Cardiac muscle cell (in vitro differentiated cells and primary cell): Measurements from ENCODE around the gene RAB40B. TPM values are rescaled to one million over a fixed set of nuclear protein-coding genes. Genes with fewer than 3 reads are reported as not detected.

ENCODE experiments used
- DNase-seq, 2 donors: peaks; one replicate each; pipeline versions ENCODE4 v3.0.0 to v3.0.0-alpha.2; 2010 to 2017; ENCODE audit warnings: low read depth in 1 of 2, low spot score in 1 of 2
- H3K27ac ChIP-seq: fragments of 200-600 bp; sonication (generic); 2 replicates; pipeline ENCODE4 v1.5.1; 2016
- H3K27me3 ChIP-seq: fragments of 200-600 bp; sonication (generic); 2 replicates; pipeline ENCODE4 v1.6.0; 2016; ENCODE audit warnings: control low read depth
- H3K36me3 ChIP-seq: fragments of 200-600 bp; sonication (generic); 2 replicates; pipeline ENCODE4 v1.5.1; 2016; ENCODE audit warnings: control low read depth
- H3K4me1 ChIP-seq: fragments of 200-600 bp; sonication (generic); 2 replicates; pipeline ENCODE4 v1.8.1; 2017; ENCODE audit warnings: low read depth, mild to moderate bottlenecking, mixed run types
- H3K4me3 ChIP-seq: fragments of 200-600 bp; sonication (generic); 2 replicates; pipeline ENCODE4 v1.5.1; 2016; ENCODE audit warnings: mild to moderate bottlenecking
- H3K9me3 ChIP-seq: fragments of 200-600 bp; sonication (generic); 2 replicates; pipeline ENCODE4 v1.5.1; 2017; ENCODE audit warnings: low read depth, mild to moderate bottlenecking, control low read depth
- polyA plus RNA-seq: library from polyadenylated mRNA; unstranded; fragments of >200 nt; fragmentation: Nextera tagmentation; extraction: Ambion mirVana; gene quantifications from 2 replicates; pipeline ENCODE4 v1.2.1, GENCODE V29; 2016
- total RNA-seq: library from RNA; depleted of rRNA; stranded (reverse); fragments of >200 nt; gene quantifications from 2 replicates; pipeline ENCODE4 v1.2.3, GENCODE V29; 2016
- TF ChIP-seq, protein P1 (sequence below): IDR thresholded peaks from 2 replicates; pipeline ENCODE4 v1.5.1; 2012; ENCODE audit warnings: low read depth, mild to moderate bottlenecking, low read length

Gene RAB40B
- total and polyA plus RNA-seq, 2 experiments from 2014 or later: 28.9 to 29.7 TPM

- Histone ChIP-seq H3K27ac (no peak overlapping the region), H3K27me3 (no peaks in the 10 kb centered on the region), H3K36me3 (no peaks in the 10 kb centered on the region), H3K4me1 (no peaks in the 10 kb centered on the region), H3K4me3 (no peak overlapping the region), H3K9me3 (no peaks in the 10 kb centered on the region)
- TF ChIP-seq, protein P1, sequence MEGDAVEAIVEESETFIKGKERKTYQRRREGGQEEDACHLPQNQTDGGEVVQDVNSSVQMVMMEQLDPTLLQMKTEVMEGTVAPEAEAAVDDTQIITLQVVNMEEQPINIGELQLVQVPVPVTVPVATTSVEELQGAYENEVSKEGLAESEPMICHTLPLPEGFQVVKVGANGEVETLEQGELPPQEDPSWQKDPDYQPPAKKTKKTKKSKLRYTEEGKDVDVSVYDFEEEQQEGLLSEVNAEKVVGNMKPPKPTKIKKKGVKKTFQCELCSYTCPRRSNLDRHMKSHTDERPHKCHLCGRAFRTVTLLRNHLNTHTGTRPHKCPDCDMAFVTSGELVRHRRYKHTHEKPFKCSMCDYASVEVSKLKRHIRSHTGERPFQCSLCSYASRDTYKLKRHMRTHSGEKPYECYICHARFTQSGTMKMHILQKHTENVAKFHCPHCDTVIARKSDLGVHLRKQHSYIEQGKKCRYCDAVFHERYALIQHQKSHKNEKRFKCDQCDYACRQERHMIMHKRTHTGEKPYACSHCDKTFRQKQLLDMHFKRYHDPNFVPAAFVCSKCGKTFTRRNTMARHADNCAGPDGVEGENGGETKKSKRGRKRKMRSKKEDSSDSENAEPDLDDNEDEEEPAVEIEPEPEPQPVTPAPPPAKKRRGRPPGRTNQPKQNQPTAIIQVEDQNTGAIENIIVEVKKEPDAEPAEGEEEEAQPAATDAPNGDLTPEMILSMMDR: no peak
- no peak for DNase-seq
Observed at GRCh38 chr17:82679586-82680465, 18.7 kb downstream of the RAB40B start.

DNA sequence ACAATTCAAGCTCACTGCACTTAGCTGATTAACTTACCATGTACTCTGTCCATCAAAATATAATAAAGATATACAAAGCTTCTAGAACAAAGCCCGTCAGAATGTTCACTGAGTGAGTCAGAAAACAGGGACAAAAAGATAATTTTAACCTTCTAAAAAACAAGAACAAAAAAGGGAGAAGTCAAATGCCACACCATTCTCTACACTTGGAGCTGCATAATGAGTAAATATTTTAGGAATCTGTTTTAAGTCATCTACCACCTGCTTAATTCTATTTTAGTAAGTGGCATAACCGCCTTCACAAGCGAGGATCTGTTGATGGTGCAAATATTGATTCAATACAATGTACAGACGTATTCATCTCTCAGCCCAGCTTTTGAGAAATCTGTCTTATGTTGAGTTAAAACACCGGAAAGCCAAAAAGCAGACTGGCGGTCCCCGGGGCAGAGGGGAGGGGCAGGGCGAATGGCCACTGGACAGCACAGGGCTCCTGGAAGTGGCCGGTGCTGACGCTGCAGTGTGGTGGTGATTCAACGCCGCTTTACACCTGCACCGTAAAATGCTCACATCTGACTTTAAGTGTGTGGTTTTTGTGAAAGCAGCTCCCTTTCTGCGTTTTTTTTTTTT is 20.1 kb downstream of the RAB40B start:
- TF ChIP-seq, protein P1: no peak

GRCh38 chr17:82677353-82677925 is 21.1 kb downstream of the RAB40B start:
- Histone ChIP-seq H3K4me3 (no peak overlapping the region), H3K36me3 (no peaks in the 10 kb centered on the region), H3K4me1 (no peaks in the 10 kb centered on the region), H3K27ac (no peak overlapping the region), H3K9me3 (no peaks in the 10 kb centered on the region), H3K27me3 (no peaks in the 10 kb centered on the region)
- TF ChIP-seq, protein P1: no peak
- no peak for DNase-seq

More for the DNA sequence above, 20.1 kb downstream of the RAB40B start:
- no peaks in the 10 kb centered on the region for H3K36me3 ChIP-seq
- H3K4me3 ChIP-seq: no peak overlapping the region
- no peak for DNase-seq
- H3K27ac ChIP-seq: no peak overlapping the region
- H3K4me1 ChIP-seq: no peaks in the 10 kb centered on the region
- H3K9me3 ChIP-seq: no peaks in the 10 kb centered on the region
- no peaks in the 10 kb centered on the region for H3K27me3 ChIP-seq

- Histone ChIP-seq H3K27ac (no peak overlapping the region), H3K9me3 (no peaks in the 10 kb centered on the region), H3K4me1 (no peaks in the 10 kb centered on the region), H3K4me3 (no peak overlapping the region), H3K36me3 (no peaks in the 10 kb centered on the region), H3K27me3 (no peaks in the 10 kb centered on the region)
- TF ChIP-seq, protein P1: no peak
- DNase-seq: no peak
Observed at GRCh38 chr17:82675476-82676245, 22.8 kb downstream of the RAB40B start.
